ENCODE measurements around the gene TEC. TPM values are rescaled to one million over a fixed set of nuclear protein-coding genes. Genes with fewer than 3 reads are reported as not detected.

Gene TEC
- total and polyA plus RNA-seq, 2 donors from 2014 or later, result 1.1 to 5.9 TPM

GRCh38 chr4:48311896-48312295 is 42.3 kb upstream of the TEC start:
- no peak for TF ChIP-seq CTCF (IDR thresholded peaks at IDR 0.05; ENCODE audit: borderline replicate concordance, extremely low read depth, insufficient read depth)
- intact Hi-C loops (cut with DNase I), result no loop called here
- no peak for FAIRE-seq

GRCh38 chr4:48308901-48309300 is 39.3 kb upstream of the TEC start:
- intact Hi-C loops (cut with DNase I), result no loop called here
- H3K4me3 ChIP-seq (ENCODE audit: low read length in 3 of 3), result no peak overlapping the region
- TF ChIP-seq CTCF (IDR thresholded peaks at IDR 0.05; ENCODE audit: borderline replicate concordance, extremely low read depth, insufficient read depth), result no peak
- FAIRE-seq (no peak), DNase-seq (no peak)
- H3K9ac ChIP-seq (ENCODE audit: low read length in 3 of 3), result no peak overlapping the region
- H3K9me3 ChIP-seq (ENCODE audit: control insufficient read depth in 2 of 3, insufficient read depth in 1 of 3, low read length in 3 of 3), result no peaks in the 10 kb centered on the region
- no peaks in the 10 kb centered on the region for H3K4me1 ChIP-seq (ENCODE audit: control insufficient read depth in 2 of 3, insufficient read depth in 2 of 3, low read depth in 1 of 3, low read length in 3 of 3)
- no peak overlapping the region for H3K27ac ChIP-seq (ENCODE audit: low read depth in 2 of 2, low read length in 2 of 2)
- H3K36me3 ChIP-seq (ENCODE audit: control insufficient read depth in 2 of 3, insufficient read depth in 3 of 3, low read length in 3 of 3), result no peaks in the 10 kb centered on the region
- H3K27me3 ChIP-seq (ENCODE audit: control insufficient read depth, insufficient read depth, low read length), result no peaks in the 10 kb centered on the region

More at GRCh38 chr4:48311896-48312295, 42.3 kb upstream of the TEC start:
- no peaks in the 10 kb centered on the region for H3K36me3 ChIP-seq (ENCODE audit: control insufficient read depth in 2 of 3, insufficient read depth in 3 of 3, low read length in 3 of 3)
- no peak for DNase-seq
- H3K27me3 ChIP-seq (ENCODE audit: control insufficient read depth, insufficient read depth, low read length), result no peaks in the 10 kb centered on the region
- H3K4me1 ChIP-seq (ENCODE audit: control insufficient read depth in 2 of 3, insufficient read depth in 2 of 3, low read depth in 1 of 3, low read length in 3 of 3), result no peaks in the 10 kb centered on the region
- no peak overlapping the region for H3K9ac ChIP-seq (ENCODE audit: low read length in 3 of 3)
- H3K9me3 ChIP-seq (ENCODE audit: control insufficient read depth in 2 of 3, insufficient read depth in 1 of 3, low read length in 3 of 3), result no peaks in the 10 kb centered on the region
- no peak overlapping the region for H3K27ac ChIP-seq (ENCODE audit: low read depth in 2 of 2, low read length in 2 of 2)
- H3K4me3 ChIP-seq (ENCODE audit: low read length in 3 of 3), result no peak overlapping the region

GRCh38 chr4:48307528-48307927 is 37.9 kb upstream of the TEC start:
- no peaks in the 10 kb centered on the region for H3K9me3 ChIP-seq (ENCODE audit: control insufficient read depth in 2 of 3, insufficient read depth in 1 of 3, low read length in 3 of 3)
- DNase-seq (no peak), FAIRE-seq (no peak)
- no peaks in the 10 kb centered on the region for H3K4me1 ChIP-seq (ENCODE audit: control insufficient read depth in 2 of 3, insufficient read depth in 2 of 3, low read depth in 1 of 3, low read length in 3 of 3)
- no peaks in the 10 kb centered on the region for H3K27me3 ChIP-seq (ENCODE audit: control insufficient read depth, insufficient read depth, low read length)
- no peak overlapping the region for H3K9ac ChIP-seq (ENCODE audit: low read length in 3 of 3)
- no peak for TF ChIP-seq CTCF (IDR thresholded peaks at IDR 0.05; ENCODE audit: borderline replicate concordance, extremely low read depth, insufficient read depth)
- H3K36me3 ChIP-seq (ENCODE audit: control insufficient read depth in 2 of 3, insufficient read depth in 3 of 3, low read length in 3 of 3), result no peaks in the 10 kb centered on the region
- H3K27ac ChIP-seq (ENCODE audit: low read depth in 2 of 2, low read length in 2 of 2), result no peak overlapping the region
- H3K4me3 ChIP-seq (ENCODE audit: low read length in 3 of 3), result no peak overlapping the region
- intact Hi-C loops (cut with DNase I), result no loop called here

GRCh38 chr4:48305508-48305907 is 35.9 kb upstream of the TEC start:
- intact Hi-C loops (cut with DNase I), result no loop called here
- Histone ChIP-seq H3K4me1 (ENCODE audit: control insufficient read depth in 2 of 3, insufficient read depth in 2 of 3, low read depth in 1 of 3, low read length in 3 of 3) (no peaks in the 10 kb centered on the region), H3K9ac (ENCODE audit: low read length in 3 of 3) (no peak overlapping the region), H3K36me3 (ENCODE audit: control insufficient read depth in 2 of 3, insufficient read depth in 3 of 3, low read length in 3 of 3) (no peaks in the 10 kb centered on the region), H3K27me3 (ENCODE audit: control insufficient read depth, insufficient read depth, low read length) (no peaks in the 10 kb centered on the region), H3K27ac (ENCODE audit: low read depth in 2 of 2, low read length in 2 of 2) (no peak overlapping the region), H3K9me3 (ENCODE audit: control insufficient read depth in 2 of 3, insufficient read depth in 1 of 3, low read length in 3 of 3) (no peaks in the 10 kb centered on the region), H3K4me3 (ENCODE audit: low read length in 3 of 3) (no peak overlapping the region)
- FAIRE-seq, result no peak
- TF ChIP-seq CTCF (IDR thresholded peaks at IDR 0.05; ENCODE audit: borderline replicate concordance, extremely low read depth, insufficient read depth), result no peak
- DNase-seq, result no peak
